Esophagus muscularis mucosa (tissue), 4 donors: ENCODE results near the gene ALOX12B. TPM values are rescaled to one million over a fixed set of nuclear protein-coding genes. Genes with fewer than 3 reads are reported as not detected.

ENCODE experiments used
- DNase-seq: peaks from one replicate; pipeline ENCODE4 v3.0.0-alpha.2; 2017; ENCODE audit errors: extremely low spot score
- H3K27ac ChIP-seq, 4 donors: fragments of 200-600 bp; sonication (generic); replicated peaks in 1 of 4; 1 replicate in 3 of 4; 2 replicates in 1 of 4; pipeline ENCODE4 v1.5.1; 2016 to 2019; ENCODE audit warnings: mild to moderate bottlenecking in 1 of 4
- H3K27me3 ChIP-seq, 4 donors: fragments of 200-600 bp; sonication (generic); one replicate each; pipeline versions ENCODE4 v1.5.1 to v1.6.0; 2016 to 2019
- H3K36me3 ChIP-seq, 4 donors: fragments of 200-600 bp; sonication (generic); one replicate each; pipeline ENCODE4 v1.5.1; 2016 to 2019
- H3K4me1 ChIP-seq, 4 donors: fragments of 200-600 bp; sonication (generic); one replicate each; pipeline ENCODE4 v1.5.1; 2016 to 2019
- H3K4me3 ChIP-seq, 4 donors: fragments of 200-600 bp; sonication (generic); 1 replicate in 2 of 4; 2 replicates in 2 of 4; pipeline ENCODE4 v1.5.1; 2016 to 2019; ENCODE audit warnings: mild to moderate bottlenecking in 4 of 4, moderate library complexity in 1 of 4
- H3K9me3 ChIP-seq, 4 donors: fragments of 200-600 bp; sonication (generic); 1 replicate in 3 of 4; 2 replicates in 1 of 4; pipeline ENCODE4 v1.5.1; 2016 to 2019
- EP300 ChIP-seq: sonication (generic); formaldehyde crosslinking; IDR thresholded peaks from one replicate; pipeline ENCODE4 v1.6.1; 2017; ENCODE audit warnings: antibody characterized with exemption
- POLR2A ChIP-seq: fragments of 450-650 bp; IDR thresholded peaks from one replicate; pipeline ENCODE4 v1.6.1; 2017; ENCODE audit warnings: antibody characterized with exemption, moderate library complexity, mild to moderate bottlenecking, low read depth
- POLR2AphosphoS5 ChIP-seq, 2 donors: sonication (generic); formaldehyde crosslinking; IDR thresholded peaks; one replicate each; pipeline ENCODE4 v1.6.1; 2017; ENCODE audit warnings: antibody characterized with exemption in 2 of 2
- WGBS: methylation state at CpG from one replicate; pipeline ENCODE4 v1.1.5; 2018; 5-methylcytosine and 5-hydroxymethylcytosine counted together
- intact Hi-C: fragments of 100-400 bp; cut with DNase I; formaldehyde crosslinking; loops from one replicate; pipeline ENCODE4 v1.15.1; 2023
- total RNA-seq, 4 donors: library from RNA; depleted of rRNA; stranded (reverse); fragments of >200 nt; gene quantifications; one replicate each; pipeline versions ENCODE4 v1.1.0 to v1.2.1, GENCODE V29; 2016
- TF ChIP-seq, protein P1 (sequence below), 3 experiments: fragments of 200-600 bp in 2 of 3; fragments of 450-650 bp in 1 of 3; sonication (generic) in 2 of 3; IDR thresholded peaks; one replicate each; pipeline ENCODE4 v1.5.1; 2017 to 2019; ENCODE audit warnings: antibody characterized with exemption in 3 of 3, mild to moderate bottlenecking in 2 of 3, moderate library complexity in 1 of 3

ALOX12B gene
- total RNA-seq, 4 donors from 2014 or later: not detected

DNA sequence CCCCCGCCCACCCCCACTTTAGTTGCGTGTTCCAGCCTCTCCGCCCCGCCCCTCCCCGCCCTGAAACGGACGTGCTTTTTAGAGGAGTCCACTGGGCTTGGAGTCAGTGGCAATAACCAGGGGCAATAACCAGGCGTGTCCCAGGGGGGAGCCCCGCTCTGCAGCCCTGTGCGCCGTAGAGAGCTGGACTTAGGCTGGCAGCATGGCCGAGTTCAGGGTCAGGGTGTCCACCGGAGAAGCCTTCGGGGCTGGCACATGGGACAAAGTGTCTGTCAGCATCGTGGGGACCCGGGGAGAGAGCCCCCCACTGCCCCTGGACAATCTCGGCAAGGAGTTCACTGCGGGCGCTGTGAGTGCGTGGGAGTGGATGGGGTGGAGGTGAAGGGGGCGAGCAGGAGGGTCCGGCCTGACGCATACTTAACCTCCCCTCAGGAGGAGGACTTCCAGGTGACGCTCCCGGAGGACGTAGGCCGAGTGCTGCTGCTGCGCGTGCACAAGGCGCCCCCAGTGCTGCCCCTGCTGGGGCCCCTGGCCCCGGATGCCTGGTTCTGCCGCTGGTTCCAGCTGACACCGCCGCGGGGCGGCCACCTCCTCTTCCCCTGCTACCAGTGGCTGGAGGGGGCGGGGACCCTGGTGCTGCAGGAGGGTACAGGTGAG, 48.4 kb downstream of the ALOX12B start, which contains the start of gene ALOX15B:
Gene ALOX15B (plus strand): TSS at position 106 of the 657 bp plus-strand sequence. CDS start 97 bp downstream, at position 203.
- Histone ChIP-seq H3K9me3 (no peaks in the 10 kb centered on the region), H3K4me3 (peak within 1 kb of the TSS; percentile 25 to 43 (median 30)), H3K36me3 (no peaks in the 10 kb centered on the region), H3K4me1 (peaks cover 5 to 26% (median 17%) of the 10 kb centered on the region in 4 donors), H3K27ac (no peak within 1 kb of the TSS), H3K27me3 (peaks cover 0 to 58% (median 10%) of the 10 kb centered on the region in 4 donors)
- TF ChIP-seq, protein P1, sequence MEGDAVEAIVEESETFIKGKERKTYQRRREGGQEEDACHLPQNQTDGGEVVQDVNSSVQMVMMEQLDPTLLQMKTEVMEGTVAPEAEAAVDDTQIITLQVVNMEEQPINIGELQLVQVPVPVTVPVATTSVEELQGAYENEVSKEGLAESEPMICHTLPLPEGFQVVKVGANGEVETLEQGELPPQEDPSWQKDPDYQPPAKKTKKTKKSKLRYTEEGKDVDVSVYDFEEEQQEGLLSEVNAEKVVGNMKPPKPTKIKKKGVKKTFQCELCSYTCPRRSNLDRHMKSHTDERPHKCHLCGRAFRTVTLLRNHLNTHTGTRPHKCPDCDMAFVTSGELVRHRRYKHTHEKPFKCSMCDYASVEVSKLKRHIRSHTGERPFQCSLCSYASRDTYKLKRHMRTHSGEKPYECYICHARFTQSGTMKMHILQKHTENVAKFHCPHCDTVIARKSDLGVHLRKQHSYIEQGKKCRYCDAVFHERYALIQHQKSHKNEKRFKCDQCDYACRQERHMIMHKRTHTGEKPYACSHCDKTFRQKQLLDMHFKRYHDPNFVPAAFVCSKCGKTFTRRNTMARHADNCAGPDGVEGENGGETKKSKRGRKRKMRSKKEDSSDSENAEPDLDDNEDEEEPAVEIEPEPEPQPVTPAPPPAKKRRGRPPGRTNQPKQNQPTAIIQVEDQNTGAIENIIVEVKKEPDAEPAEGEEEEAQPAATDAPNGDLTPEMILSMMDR (IDR thresholded peaks at IDR 0.05): no peak
- TF ChIP-seq POLR2A (no peak), EP300 (no peak), POLR2AphosphoS5 (IDR thresholded peaks at IDR 0.05) (no peak)
- DNase-seq: no peak
- intact Hi-C loops: no loop called here
- WGBS: 21% methylated on average over 15 of the region's 37 CpGs

DNA sequence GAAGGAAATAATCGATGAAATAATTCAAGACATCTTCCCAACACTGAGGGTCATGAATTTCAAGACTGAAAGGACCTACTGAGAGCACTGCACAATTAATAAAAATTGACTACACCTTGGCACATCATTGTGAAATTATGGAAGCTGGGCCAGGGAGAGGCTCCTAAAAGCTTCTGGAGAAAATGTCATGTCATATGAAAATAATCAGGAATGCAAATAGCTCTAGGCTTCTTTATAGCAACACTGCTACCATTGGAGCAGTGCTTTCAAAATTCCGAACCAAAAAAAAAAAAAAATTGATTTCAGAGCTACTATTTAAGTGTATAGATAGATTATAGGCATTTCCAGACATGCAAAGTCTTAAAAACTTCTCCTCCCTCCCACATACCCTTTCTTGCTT, 55.1 kb downstream of the ALOX12B start:
- no peak for TF ChIP-seq EP300
- TF ChIP-seq POLR2A: no peak
- TF ChIP-seq POLR2AphosphoS5 (IDR thresholded peaks at IDR 0.05): no peak
- TF ChIP-seq, protein P1 (IDR thresholded peaks at IDR 0.05): no peak
- no peak for DNase-seq
- no peaks in the 10 kb centered on the region for H3K4me1 ChIP-seq
- WGBS: 88% methylated on average over 2 of the region's 2 CpGs
- no peak overlapping the region for H3K4me3 ChIP-seq
- no peak overlapping the region for H3K27ac ChIP-seq
- no peaks in the 10 kb centered on the region for H3K36me3 ChIP-seq
- no peaks in the 10 kb centered on the region for H3K9me3 ChIP-seq
- intact Hi-C loops: no loop called here
- peaks cover 0 to 67% (median 0%) of the 10 kb centered on the region in 4 donors for H3K27me3 ChIP-seq

DNA sequence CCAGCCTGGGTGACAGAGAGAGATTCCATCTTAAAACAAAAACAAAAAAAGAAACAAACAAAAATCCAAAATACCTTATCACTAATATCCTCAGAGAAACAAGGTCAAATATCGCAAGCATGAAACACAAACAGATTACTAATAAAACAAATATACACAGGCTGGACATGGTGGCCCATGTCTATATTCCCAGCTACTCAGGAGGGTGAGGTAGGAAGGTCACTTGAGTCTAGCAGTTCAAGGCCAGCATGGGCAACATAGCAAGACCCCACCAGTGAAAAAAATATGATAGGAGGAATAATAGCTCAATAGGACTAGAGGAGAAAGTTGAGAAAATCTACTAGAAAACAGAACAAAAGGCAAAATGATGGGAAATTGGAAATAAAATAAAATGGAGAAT, 55.6 kb downstream of the ALOX12B start:
- Histone ChIP-seq H3K36me3 (no peaks in the 10 kb centered on the region), H3K4me1 (no peaks in the 10 kb centered on the region), H3K27me3 (peaks cover 0 to 67% (median 0%) of the 10 kb centered on the region in 4 donors), H3K4me3 (no peak overlapping the region), H3K9me3 (no peaks in the 10 kb centered on the region), H3K27ac (no peak overlapping the region)
- no peak for DNase-seq
- intact Hi-C loops: no loop called here
- 88% methylated on average over 1 of the region's 1 CpG for WGBS
- no peak for TF ChIP-seq EP300
- TF ChIP-seq, protein P1 (IDR thresholded peaks at IDR 0.05): no peak
- no peak for TF ChIP-seq POLR2A
- TF ChIP-seq POLR2AphosphoS5 (IDR thresholded peaks at IDR 0.05): no peak

DNA sequence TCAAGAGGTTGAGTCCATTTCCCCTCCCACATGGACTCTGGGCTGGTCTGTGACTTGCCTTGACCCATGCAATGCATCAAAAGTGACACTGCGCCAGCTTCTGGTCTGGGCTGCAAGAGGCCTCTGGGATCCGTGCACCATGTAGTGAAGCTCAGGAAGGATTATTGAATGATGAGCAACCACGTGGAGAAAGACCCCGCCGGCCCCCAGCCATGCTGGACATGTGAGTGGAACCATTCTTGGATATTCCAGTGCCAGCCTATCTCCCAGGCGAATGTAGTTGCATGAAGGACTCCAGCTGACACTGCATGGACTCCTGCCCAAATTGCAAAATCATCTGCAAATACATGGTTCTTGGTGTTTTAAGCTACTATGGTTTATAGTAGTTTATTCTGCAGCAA, 56.3 kb downstream of the ALOX12B start:
- WGBS: 63% methylated on average over 6 of the region's 6 CpGs
- Histone ChIP-seq H3K4me3 (no peak overlapping the region), H3K27me3 (peaks cover 0 to 64% (median 0%) of the 10 kb centered on the region in 4 donors), H3K9me3 (no peaks in the 10 kb centered on the region), H3K36me3 (no peaks in the 10 kb centered on the region), H3K4me1 (no peaks in the 10 kb centered on the region), H3K27ac (no peak overlapping the region)
- DNase-seq: no peak
- no peak for TF ChIP-seq POLR2AphosphoS5 (IDR thresholded peaks at IDR 0.05)
- no peak for TF ChIP-seq EP300
- no peak for TF ChIP-seq POLR2A
- TF ChIP-seq, protein P1 (IDR thresholded peaks at IDR 0.05): no peak
- intact Hi-C loops: no loop called here

DNA sequence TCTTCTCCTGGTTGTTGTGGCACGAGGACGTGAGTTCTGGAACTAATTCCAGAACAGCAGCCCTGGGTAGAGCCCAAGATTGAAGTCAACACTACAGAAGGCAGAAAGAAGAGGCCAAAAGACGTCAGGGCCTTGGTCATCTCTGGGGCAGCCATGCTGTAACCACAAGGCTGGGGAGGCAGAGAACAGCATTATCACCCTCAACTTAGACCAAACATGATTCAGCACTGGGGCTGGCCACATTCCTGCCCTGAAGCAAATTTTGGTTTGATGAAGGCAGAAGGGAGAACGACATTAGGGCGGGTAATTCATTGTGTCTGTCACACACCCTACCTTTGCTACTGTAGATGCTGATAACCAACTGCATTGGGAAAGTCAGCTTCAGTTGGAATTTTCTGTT, 58.4 kb downstream of the ALOX12B start:
- DNase-seq: no peak
- H3K4me3 ChIP-seq: no peak overlapping the region
- H3K27me3 ChIP-seq: peaks cover 0 to 52% (median 0%) of the 10 kb centered on the region in 4 donors
- TF ChIP-seq POLR2A (no peak), EP300 (no peak), POLR2AphosphoS5 (IDR thresholded peaks at IDR 0.05) (no peak)
- TF ChIP-seq, protein P1 (IDR thresholded peaks at IDR 0.05): no peak
- no peak overlapping the region for H3K27ac ChIP-seq
- no peaks in the 10 kb centered on the region for H3K4me1 ChIP-seq
- 80% methylated on average over 4 of the region's 5 CpGs for WGBS
- intact Hi-C loops: no loop called here
- H3K36me3 ChIP-seq: no peaks in the 10 kb centered on the region
- H3K9me3 ChIP-seq: no peaks in the 10 kb centered on the region
